Fibroblast of the aortic adventitia (primary cell): ENCODE measurements around the gene USP24. TPM values are rescaled to one million over a fixed set of nuclear protein-coding genes. Genes with fewer than 3 reads are reported as not detected.

ENCODE experiments used
- DNase-seq: peaks from one replicate; pipeline ENCODE4 v3.0.0-alpha.2; 2010; ENCODE audit warnings: low read depth
- H3K4me3 ChIP-seq: 2 replicates; pipeline ENCODE4 v1.5.1; 2011; ENCODE audit warnings: low read depth, mild to moderate bottlenecking, control low read depth, low read length, moderate library complexity
- CTCF ChIP-seq: IDR thresholded peaks from 2 replicates; pipeline ENCODE4 v1.5.1; 2011; ENCODE audit warnings: mild to moderate bottlenecking, low read length, control low read depth, inconsistent platforms; ENCODE audit not compliant: insufficient read depth
- total RNA-seq: library from RNA; depleted of rRNA; stranded (reverse); fragments of >200 nt; gene quantifications from 2 replicates; pipeline ENCODE4 v1.2.3, GENCODE V29; 2012; ENCODE audit warnings: low replicate concordance

The USP24 gene
- total RNA-seq, 1 donor = 44.8 TPM

GRCh38 chr1:55095095-55095494 is 120.1 kb downstream of the USP24 start:
- no peak for TF ChIP-seq CTCF
- DNase-seq = no peak
- no peak overlapping the region for H3K4me3 ChIP-seq

- no peak overlapping the region for H3K4me3 ChIP-seq
- no peak for DNase-seq
- no peak for TF ChIP-seq CTCF
These were observed 122.7 kb downstream of the USP24 start for GRCh38 chr1:55092475-55092874.

- no peak for TF ChIP-seq CTCF
- no peak overlapping the region for H3K4me3 ChIP-seq
- no peak for DNase-seq
These were observed 125.5 kb downstream of the USP24 start for GRCh38 chr1:55089683-55090082.

GRCh38 chr1:55088413-55088812 is 126.8 kb downstream of the USP24 start:
- no peak overlapping the region for H3K4me3 ChIP-seq
- TF ChIP-seq CTCF = no peak
- DNase-seq = no peak

- no peak for DNase-seq
- no peak overlapping the region for H3K4me3 ChIP-seq
- TF ChIP-seq CTCF = no peak
These were observed 127.7 kb downstream of the USP24 start for GRCh38 chr1:55087439-55087838.

GRCh38 chr1:55084257-55084656 is 130.9 kb downstream of the USP24 start:
- H3K4me3 ChIP-seq = no peak overlapping the region
- no peak for DNase-seq
- TF ChIP-seq CTCF = no peak

- no peak for TF ChIP-seq CTCF
- peak; percentile 11 for DNase-seq
- H3K4me3 ChIP-seq = no peak overlapping the region
These were observed 133.3 kb downstream of the USP24 start for GRCh38 chr1:55081905-55082296.
